Skeletal muscle tissue (tissue), 4 donors: ENCODE data around the gene ANKRD60. TPM values are rescaled to one million over a fixed set of nuclear protein-coding genes. Genes with fewer than 3 reads are reported as not detected.

Experiments
- H3K27ac ChIP-seq: one replicate; pipeline ENCODE4 v1.7.0; 2013; ENCODE audit warnings: mild to moderate bottlenecking, low read depth, low read length, inconsistent platforms
- H3K27me3 ChIP-seq, 3 donors: one replicate each; pipeline ENCODE4 v1.7.0; 2013; ENCODE audit warnings: low read length in 3 of 3; ENCODE audit not compliant: control insufficient read depth in 3 of 3, insufficient read depth in 3 of 3
- H3K36me3 ChIP-seq, 3 donors: one replicate each; pipeline ENCODE4 v1.7.0; 2013; ENCODE audit warnings: low read length in 3 of 3; ENCODE audit not compliant: control insufficient read depth in 3 of 3, insufficient read depth in 3 of 3
- H3K4me1 ChIP-seq, 3 donors: one replicate each; pipeline ENCODE4 v1.7.0; 2013; ENCODE audit warnings: low read length in 3 of 3, mild to moderate bottlenecking in 3 of 3; ENCODE audit not compliant: control insufficient read depth in 3 of 3, insufficient read depth in 3 of 3
- H3K4me3 ChIP-seq, 3 donors: one replicate each; pipeline ENCODE4 v1.7.0; 2013; ENCODE audit warnings: low read length in 3 of 3
- H3K9ac ChIP-seq, 3 donors: one replicate each; pipeline ENCODE4 v1.7.0; 2013; ENCODE audit warnings: low read length in 3 of 3, mild to moderate bottlenecking in 3 of 3, moderate library complexity in 2 of 3, low read depth in 1 of 3
- H3K9me3 ChIP-seq, 3 donors: one replicate each; pipeline ENCODE4 v1.7.0; 2013; ENCODE audit warnings: low read length in 3 of 3; ENCODE audit not compliant: control insufficient read depth in 3 of 3
- total RNA-seq: library from RNA; depleted of rRNA; stranded (reverse); fragments of >200 nt; gene quantifications from one replicate; pipeline ENCODE4 v1.2.3, GENCODE V29; 2014
- donor health status: Osteomylitis.

Gene ANKRD60
- total RNA-seq, 1 donor from 2014 or later: not detected

DNA sequence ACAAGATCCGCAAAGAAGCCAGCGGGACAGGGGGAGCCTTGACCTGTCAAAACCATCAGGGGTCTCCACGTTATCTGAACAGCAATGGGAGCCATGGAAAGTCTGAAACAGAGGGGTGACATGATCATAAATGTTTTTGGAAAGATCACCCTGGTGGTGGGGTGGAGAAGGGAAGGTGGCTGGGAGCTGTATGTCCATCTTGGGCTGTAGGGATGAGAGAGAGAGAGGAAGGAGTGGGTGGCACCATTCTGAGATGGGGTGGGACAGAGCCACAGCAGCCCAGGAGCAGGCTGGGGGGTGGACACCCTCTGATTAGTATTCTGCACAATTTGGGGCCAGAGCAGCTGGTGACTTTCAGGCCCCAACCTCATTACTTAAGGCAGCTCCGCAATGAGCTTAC is 30.1 kb downstream of the ANKRD60 start:
- Histone ChIP-seq H3K27ac (no peak overlapping the region), H3K9ac (no peak overlapping the region), H3K4me1 (no peaks in the 10 kb centered on the region), H3K27me3 (peaks cover 0 to 5% (median 2%) of the 10 kb centered on the region in 3 donors), H3K36me3 (no peaks in the 10 kb centered on the region), H3K9me3 (no peaks in the 10 kb centered on the region), H3K4me3 (no peak overlapping the region)

DNA sequence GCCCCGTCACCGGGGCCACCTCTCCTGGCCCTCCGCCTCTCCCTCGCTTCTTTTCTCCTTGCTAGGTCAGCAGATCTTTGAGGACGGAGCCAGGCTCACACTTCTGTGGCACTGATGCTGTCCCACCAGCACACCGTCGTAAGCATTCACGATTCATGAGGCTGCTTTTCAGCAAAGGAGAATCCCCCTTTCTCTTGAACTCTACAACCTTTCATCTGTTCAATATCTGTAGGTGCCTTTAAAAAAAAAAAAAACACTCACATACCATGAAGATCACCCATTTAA is 31.3 kb downstream of the ANKRD60 start:
- H3K9me3 ChIP-seq: no peaks in the 10 kb centered on the region
- H3K9ac ChIP-seq: no peak overlapping the region
- H3K36me3 ChIP-seq: no peaks in the 10 kb centered on the region
- H3K27ac ChIP-seq: no peak overlapping the region
- H3K4me3 ChIP-seq: no peak overlapping the region
- no peaks in the 10 kb centered on the region for H3K4me1 ChIP-seq
- H3K27me3 ChIP-seq: peaks cover 4 to 13% (median 10%) of the 10 kb centered on the region in 3 donors

DNA sequence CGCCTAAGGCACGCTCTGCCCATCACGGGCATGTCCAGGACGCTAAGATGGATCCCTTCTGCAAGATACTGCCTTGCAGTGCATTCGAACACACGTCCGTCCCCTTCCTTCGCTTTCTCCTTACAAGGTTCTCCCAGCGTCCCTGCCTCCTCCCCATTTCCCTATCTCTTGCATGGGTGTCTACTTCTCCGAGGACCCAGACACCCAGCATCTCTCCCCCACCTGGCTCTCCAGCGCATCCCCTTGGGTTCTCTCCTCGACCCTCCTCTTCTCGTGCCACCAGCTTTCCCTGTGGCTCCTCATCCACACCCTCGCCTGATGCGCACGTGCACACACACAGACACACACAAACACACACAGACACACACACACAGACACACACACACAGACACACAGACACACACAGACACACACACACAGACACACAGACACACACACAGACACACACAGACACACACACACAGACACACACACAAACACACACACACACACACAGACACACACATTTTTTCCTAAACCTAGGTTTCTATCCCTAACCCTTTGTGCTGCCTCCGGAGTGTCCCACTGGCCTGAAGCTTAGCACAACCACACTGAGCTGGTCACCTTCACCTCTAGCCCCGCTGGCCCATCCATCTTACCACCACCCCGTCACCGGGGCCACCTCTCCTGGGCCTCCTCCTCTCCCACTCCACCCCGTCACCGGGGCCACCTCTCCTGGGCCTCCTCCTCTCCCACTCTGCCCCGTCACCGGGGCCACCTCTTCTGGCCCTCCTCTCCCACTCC is 31.9 kb downstream of the ANKRD60 start:
- Histone ChIP-seq H3K9me3 (no peaks in the 10 kb centered on the region), H3K4me1 (no peaks in the 10 kb centered on the region)

DNA sequence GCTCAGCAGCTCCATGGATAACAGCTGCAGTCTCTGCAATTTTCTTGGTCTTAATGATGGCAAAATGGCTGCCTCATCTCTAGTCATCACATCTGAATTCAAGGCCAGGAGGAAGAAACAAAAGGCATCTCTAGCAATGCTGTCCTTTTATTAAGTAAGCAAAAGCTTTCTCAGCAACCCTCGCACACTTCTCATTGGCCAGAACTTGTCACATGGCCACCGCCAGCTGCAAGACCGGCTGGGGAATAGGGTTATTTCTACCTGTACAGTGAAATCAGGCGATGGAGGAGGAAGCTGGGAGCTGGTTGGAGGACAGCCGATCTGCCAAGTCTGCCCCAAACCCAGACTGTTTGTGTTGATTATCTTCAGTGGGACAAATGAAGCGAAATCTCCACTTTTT is 33.4 kb downstream of the ANKRD60 start:
- Histone ChIP-seq H3K27ac (no peak overlapping the region), H3K27me3 (peaks cover 6 to 15% (median 10%) of the 10 kb centered on the region in 3 donors), H3K4me1 (no peaks in the 10 kb centered on the region), H3K9ac (no peak overlapping the region), H3K4me3 (no peak overlapping the region), H3K36me3 (no peaks in the 10 kb centered on the region), H3K9me3 (no peaks in the 10 kb centered on the region)

More for the DNA sequence above, 31.9 kb downstream of the ANKRD60 start:
- Histone ChIP-seq H3K27ac (no peak overlapping the region), H3K36me3 (no peaks in the 10 kb centered on the region), H3K9ac (no peak overlapping the region), H3K4me3 (no peak overlapping the region), H3K27me3 (peaks cover 6 to 13% (median 10%) of the 10 kb centered on the region in 3 donors)

DNA sequence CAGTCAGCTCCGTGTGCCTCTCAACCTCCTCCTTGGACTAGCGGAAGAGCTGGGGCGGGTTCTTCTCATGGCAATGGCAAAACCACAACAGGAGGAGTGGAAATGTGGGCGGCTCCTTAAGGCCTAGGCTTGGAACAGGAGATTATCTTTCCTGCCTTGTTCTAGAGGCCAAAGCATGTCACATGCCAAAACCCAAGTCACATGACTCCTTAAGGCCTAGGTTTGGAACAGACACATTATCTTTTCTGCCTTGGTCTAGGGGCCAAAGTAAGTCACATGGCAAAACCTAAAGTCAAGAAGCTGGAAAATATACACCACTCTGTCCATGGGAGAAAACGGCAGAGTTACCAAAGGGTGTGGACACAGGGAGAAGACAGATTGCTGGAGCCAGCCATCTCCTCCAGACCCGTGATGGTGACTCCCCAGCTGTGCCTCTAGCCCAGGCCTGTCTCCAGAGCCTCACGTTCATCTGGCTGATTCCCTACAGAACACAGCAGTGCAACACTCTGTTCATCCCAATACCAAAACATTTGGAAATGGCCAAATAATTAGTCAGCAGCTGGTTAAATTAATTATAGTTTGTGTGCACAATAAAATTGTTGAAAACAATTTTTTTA is 34.2 kb downstream of the ANKRD60 start:
- Histone ChIP-seq H3K9me3 (no peaks in the 10 kb centered on the region), H3K4me3 (no peak overlapping the region), H3K27ac (no peak overlapping the region), H3K27me3 (peaks cover 6 to 15% (median 10%) of the 10 kb centered on the region in 3 donors), H3K9ac (no peak overlapping the region), H3K4me1 (no peaks in the 10 kb centered on the region), H3K36me3 (no peaks in the 10 kb centered on the region)

DNA sequence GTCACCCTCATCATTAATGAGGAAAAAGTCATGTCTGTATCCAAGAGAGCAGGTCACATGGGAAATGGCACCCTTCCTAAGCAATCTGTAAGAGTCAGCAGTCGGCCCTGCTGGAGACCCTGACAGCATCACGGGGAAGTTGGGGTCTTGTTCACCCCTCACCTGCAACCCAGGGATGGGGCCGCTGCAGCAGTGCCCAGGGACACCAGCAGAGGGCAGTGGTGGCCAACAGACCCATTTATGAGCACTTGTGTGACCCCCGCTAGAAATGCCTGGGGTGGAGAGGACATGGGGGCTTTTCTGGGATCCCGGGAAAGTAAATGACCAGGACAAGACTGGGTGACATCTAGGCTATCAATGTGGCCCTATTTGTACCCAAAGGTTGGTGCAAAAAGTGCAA is 35.9 kb downstream of the ANKRD60 start:
- Histone ChIP-seq H3K9ac (no peak overlapping the region), H3K36me3 (no peaks in the 10 kb centered on the region), H3K4me3 (no peak overlapping the region), H3K27me3 (peaks cover 6 to 15% (median 10%) of the 10 kb centered on the region in 3 donors), H3K27ac (no peak overlapping the region), H3K4me1 (no peaks in the 10 kb centered on the region), H3K9me3 (no peaks in the 10 kb centered on the region)

- H3K9ac ChIP-seq: no peak overlapping the region
- no peaks in the 10 kb centered on the region for H3K36me3 ChIP-seq
- no peaks in the 10 kb centered on the region for H3K4me1 ChIP-seq
- H3K9me3 ChIP-seq: no peaks in the 10 kb centered on the region
- no peak overlapping the region for H3K4me3 ChIP-seq
- H3K27ac ChIP-seq: no peak overlapping the region
- H3K27me3 ChIP-seq: peaks cover 6 to 15% (median 10%) of the 10 kb centered on the region in 3 donors
These were observed 36.4 kb downstream of the ANKRD60 start for GRCh38 chr20:58192065-58192464.

DNA sequence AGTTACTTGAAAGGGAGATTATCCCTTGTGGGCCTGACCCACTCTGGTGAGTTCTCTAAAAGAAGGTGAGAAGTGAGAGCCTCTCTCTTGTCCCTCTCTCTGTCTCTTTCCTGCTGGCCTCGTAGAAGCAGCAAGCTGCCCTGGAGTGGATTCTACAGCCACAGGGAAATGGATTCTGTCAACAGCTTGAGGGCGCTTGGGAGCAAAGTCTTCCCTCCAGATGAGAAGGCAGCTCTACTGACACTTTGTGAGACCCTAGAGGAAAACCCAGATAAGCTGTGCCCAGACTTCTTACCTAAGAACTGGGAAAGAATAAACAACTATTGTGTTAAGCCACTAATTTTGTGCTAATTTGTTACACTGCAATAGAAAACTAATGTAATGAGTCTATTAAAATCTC is 39.9 kb downstream of the ANKRD60 start:
- no peaks in the 10 kb centered on the region for H3K4me1 ChIP-seq
- no peak overlapping the region for H3K9ac ChIP-seq
- H3K4me3 ChIP-seq: no peak overlapping the region
- H3K36me3 ChIP-seq: no peaks in the 10 kb centered on the region
- peaks cover 6 to 17% (median 7%) of the 10 kb centered on the region in 3 donors for H3K27me3 ChIP-seq
- no peak overlapping the region for H3K27ac ChIP-seq
- peaks cover 0 to 6% (median 5%) of the 10 kb centered on the region in 3 donors for H3K9me3 ChIP-seq

- Histone ChIP-seq H3K27ac (no peak overlapping the region), H3K27me3 (peaks cover 0 to 5% (median 2%) of the 10 kb centered on the region in 3 donors)
These were observed 43.5 kb downstream of the ANKRD60 start for GRCh38 chr20:58184984-58185383.

DNA sequence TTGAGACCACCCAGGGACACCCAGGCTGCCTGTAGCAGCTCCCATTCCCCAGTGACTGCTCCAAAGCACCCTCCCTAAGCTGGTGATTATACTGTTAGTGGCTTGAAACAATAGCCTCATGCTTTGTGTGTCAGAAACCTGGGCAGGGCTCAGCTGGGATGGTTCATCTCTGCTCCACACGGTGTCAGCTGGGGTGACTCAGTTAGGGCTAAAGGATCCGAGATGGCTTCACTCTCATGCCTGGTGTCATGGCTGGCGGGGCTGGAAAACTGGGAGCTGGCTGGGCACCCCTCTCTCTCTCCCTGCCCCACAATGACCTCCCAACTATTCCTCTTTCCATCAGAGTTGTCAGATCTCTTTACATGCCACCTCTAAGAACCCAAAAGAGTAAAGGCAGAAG is 44.4 kb downstream of the ANKRD60 start:
- H3K4me3 ChIP-seq: no peak overlapping the region

More at GRCh38 chr20:58184984-58185383, 43.5 kb downstream of the ANKRD60 start:
- H3K4me3 ChIP-seq: no peak overlapping the region
- H3K9me3 ChIP-seq: peaks cover 0 to 6% (median 5%) of the 10 kb centered on the region in 3 donors
- H3K36me3 ChIP-seq: no peaks in the 10 kb centered on the region
- no peaks in the 10 kb centered on the region for H3K4me1 ChIP-seq
- no peak overlapping the region for H3K9ac ChIP-seq

More for the DNA sequence above, 44.4 kb downstream of the ANKRD60 start:
- Histone ChIP-seq H3K36me3 (no peaks in the 10 kb centered on the region), H3K4me1 (peaks cover 8% of the 10 kb centered on the region in 3 donors), H3K27ac (no peak overlapping the region), H3K9me3 (peaks cover 0 to 6% (median 5%) of the 10 kb centered on the region in 3 donors), H3K27me3 (peaks cover 0 to 14% (median 9%) of the 10 kb centered on the region in 3 donors), H3K9ac (no peak overlapping the region)
